ENCODE data around the gene RCE1.

DNA sequence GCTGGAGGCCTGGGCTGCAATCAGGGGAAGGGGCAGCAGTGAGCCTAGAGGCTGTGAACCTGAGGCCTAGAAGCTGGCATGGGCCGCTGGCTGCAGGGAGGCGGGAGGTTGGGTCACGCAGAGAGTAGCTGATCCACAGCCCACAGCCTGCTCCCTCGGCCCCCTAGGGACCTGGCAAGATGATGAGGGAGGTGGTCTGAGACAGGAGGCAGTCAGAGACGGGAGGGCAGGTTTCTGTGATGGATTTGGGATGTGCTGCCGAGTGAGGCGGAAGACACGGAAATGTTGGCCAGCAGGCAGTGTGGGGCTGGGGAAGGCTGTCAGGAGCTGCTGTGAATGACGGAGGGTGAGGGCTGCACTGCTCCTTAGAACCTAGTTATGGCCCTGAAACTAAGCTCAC is 36.3 kb downstream of the RCE1 start:
- no peak for TF ChIP-seq POLR2A (IDR thresholded peaks at IDR 0.05; ENCODE audit: low read depth, low read length)
- TF ChIP-seq POLR2AphosphoS5 (IDR thresholded peaks at IDR 0.05; ENCODE audit: low read depth, low read length), result no peak

All from GM12892 (cell line).